ENCODE results near the gene DYNC1I2.

DYNC1I2 gene

DNA sequence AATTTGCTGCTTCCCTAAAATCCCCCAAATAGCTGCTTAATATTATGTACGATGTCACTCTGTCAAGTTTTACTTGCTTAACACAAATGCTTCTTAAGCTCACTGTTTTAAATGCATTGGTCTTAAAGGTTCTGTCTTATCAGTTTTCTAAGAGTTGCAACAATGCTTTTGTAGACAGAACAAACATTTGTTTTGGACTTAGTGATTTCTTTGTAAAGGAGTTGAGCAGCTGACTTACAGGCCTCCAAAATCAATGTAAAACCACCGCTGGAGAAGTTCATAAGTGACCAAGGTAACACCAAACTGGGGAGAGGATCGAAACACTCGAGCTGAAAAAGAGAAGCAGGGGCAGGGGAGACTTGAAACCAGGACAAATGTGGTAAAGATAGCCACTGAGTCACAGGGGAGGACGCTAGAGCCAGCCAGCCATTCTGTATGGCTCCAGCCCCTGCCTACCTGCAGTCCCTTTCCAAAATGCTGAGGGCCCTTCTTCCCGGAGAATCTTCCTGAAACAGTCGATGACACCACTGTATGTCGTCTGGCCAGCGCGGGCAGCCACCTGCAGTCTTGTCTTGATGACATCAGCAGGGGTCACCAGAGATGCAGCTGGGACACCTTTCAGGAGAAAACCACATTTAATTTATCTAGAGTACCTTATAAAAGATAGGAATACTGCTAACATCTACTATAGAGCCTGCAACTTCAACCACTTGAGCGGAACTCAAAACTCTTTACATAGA, 100.2 kb downstream of the DYNC1I2 start:
- Mint-ChIP-seq H3K36me3 (ENCODE audit: low read depth) (peaks cover 67% of the 10 kb centered on the region), H3K4me3 (no peak overlapping the region), H3K27me3 (no peaks in the 10 kb centered on the region), H3K4me1 (ENCODE audit: low read depth) (no peaks in the 10 kb centered on the region), H3K9me3 (no peaks in the 10 kb centered on the region), H3K27ac (no peak overlapping the region)

DNA sequence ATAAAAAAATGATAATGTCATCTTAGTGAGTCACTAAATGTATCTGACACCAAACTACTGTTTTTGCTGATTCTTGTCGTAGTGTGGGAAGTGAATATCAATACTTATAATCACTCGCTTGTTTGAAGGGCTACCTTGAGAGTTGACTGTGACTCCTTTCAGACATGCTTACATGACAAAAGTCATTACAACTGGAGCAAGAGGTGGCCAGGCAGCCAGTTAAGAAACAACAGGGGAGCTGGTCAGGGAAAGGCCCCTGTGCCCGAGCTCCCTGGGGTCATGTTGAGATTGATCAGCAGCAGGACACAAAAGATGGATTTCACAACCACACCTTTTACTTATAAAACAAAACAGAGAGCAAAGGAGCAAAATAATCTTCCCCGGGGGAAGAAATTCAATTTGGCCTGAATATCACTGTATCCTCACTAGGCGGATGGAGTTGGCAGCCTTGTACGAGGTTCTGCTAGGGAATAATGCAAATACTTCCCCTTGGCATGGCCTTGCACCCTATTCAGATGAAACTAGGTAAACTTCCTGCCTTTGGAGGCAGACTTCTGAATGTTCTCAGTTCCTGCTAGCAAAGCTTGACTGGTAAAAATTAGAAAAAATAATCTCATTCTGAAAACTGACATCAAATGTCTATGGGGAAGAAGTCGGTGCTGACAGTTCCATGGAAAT, 101.2 kb downstream of the DYNC1I2 start:
- Mint-ChIP-seq H3K4me1 (ENCODE audit: low read depth) (no peaks in the 10 kb centered on the region), H3K27me3 (no peaks in the 10 kb centered on the region), H3K36me3 (ENCODE audit: low read depth) (peaks cover 63% of the 10 kb centered on the region), H3K9me3 (no peaks in the 10 kb centered on the region), H3K4me3 (no peak overlapping the region), H3K27ac (no peak overlapping the region)

DNA sequence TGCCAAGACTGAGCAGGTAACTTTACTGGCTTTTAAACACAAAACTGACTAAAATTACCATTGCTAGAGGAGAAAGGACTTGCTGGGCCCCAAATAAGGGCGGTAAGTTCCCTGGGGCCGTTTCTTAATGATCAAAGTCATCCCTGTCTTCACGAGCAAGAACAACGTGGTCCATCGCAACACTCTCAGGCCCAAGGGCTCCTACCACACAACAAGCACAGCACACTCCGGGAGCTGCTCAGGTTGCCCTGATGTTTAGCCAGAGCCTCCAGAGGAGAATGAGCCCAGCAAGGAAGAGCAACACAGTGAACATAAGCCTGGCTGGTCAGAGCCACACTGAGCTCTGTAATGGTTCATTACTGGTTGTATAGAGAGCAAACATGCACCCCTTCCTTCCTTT, 102.7 kb downstream of the DYNC1I2 start:
- H3K36me3 Mint-ChIP-seq (ENCODE audit: low read depth): peaks cover 54% of the 10 kb centered on the region
- H3K4me1 Mint-ChIP-seq (ENCODE audit: low read depth): peaks cover 10% of the 10 kb centered on the region
- no peaks in the 10 kb centered on the region for H3K27me3 Mint-ChIP-seq
- no peak overlapping the region for H3K4me3 Mint-ChIP-seq
- H3K27ac Mint-ChIP-seq: no peak overlapping the region
- H3K9me3 Mint-ChIP-seq: no peaks in the 10 kb centered on the region

DNA sequence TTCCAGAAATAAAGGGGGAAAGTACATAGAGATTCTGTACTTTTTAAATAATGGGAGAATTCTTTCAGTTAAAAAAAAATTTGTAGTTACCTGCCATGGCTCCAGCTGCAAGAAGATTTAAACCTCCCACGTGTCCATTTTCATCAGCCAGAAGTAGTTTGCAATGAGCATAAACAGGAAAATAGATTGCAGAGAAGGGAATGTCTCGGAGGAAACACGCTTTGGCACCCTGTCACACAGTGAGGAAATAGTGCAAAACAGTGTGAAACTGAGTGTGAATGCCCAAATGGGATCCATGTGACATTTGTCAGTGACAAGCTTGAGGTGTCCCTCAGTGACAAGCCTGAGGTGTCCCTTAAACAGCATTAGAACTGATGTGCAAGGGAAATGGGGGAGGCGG, 104.1 kb downstream of the DYNC1I2 start:
- H3K27ac Mint-ChIP-seq: no peak overlapping the region
- H3K4me1 Mint-ChIP-seq (ENCODE audit: low read depth): peaks cover 13% of the 10 kb centered on the region
- peaks cover 49% of the 10 kb centered on the region for H3K36me3 Mint-ChIP-seq (ENCODE audit: low read depth)
- H3K27me3 Mint-ChIP-seq: no peaks in the 10 kb centered on the region
- H3K9me3 Mint-ChIP-seq: no peaks in the 10 kb centered on the region
- H3K4me3 Mint-ChIP-seq: no peak overlapping the region

DNA sequence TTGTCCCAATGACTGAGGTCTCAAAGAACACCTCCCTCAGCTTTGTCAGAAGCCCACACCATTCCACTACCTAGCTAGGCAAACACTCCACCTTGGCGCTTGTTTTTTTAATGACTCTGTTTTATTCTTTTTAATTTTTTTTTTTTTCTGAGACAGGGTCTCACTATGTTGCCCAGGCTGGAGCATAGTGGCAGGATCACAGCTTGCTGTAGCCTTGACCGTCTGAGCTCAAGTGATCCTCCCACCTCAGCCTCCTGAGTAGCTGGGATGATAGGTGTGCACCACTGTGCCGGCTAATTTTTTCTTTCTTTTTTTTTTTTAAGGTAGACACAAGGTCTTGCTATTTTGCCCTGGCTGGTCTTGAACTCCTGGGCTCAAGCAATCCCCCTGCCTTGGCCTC, 104.9 kb downstream of the DYNC1I2 start:
- no peaks in the 10 kb centered on the region for H3K27me3 Mint-ChIP-seq
- no peak overlapping the region for H3K4me3 Mint-ChIP-seq
- peaks cover 41% of the 10 kb centered on the region for H3K36me3 Mint-ChIP-seq (ENCODE audit: low read depth)
- no peaks in the 10 kb centered on the region for H3K9me3 Mint-ChIP-seq
- H3K27ac Mint-ChIP-seq: no peak overlapping the region
- peaks cover 13% of the 10 kb centered on the region for H3K4me1 Mint-ChIP-seq (ENCODE audit: low read depth)

DNA sequence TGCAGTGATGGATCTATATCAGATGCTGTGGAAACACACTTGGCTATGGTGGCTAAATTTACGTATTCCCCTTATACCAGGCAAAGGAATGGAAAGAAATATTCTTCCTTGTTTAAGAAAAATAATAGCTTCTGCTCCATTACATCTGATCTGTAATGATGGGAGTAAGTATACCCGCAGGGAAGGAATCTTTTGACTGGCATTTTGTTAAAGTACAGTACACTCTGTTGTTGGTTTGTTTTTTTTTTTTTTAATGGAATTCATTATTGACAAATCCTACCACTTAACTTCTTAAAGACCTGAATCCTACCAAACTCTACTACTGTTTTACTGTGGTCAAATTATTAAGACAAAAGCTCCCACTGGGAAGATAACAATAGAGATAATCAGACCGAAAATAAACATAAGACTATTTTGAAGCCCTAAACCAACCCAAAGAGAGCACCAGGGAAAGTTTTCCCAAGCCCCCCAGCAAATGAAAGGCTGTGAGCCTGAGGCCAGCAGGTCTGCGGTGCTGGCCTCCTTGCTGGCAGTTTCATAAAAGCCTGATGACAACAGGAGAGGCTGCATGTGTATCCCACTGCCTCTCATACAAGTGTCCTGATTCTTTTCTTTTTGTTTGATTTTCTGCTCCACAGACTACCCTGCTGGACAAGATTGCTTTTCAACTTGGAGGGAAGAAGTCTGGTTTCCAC, 105.8 kb downstream of the DYNC1I2 start:
- no peak overlapping the region for H3K27ac Mint-ChIP-seq
- H3K27me3 Mint-ChIP-seq: no peaks in the 10 kb centered on the region
- H3K36me3 Mint-ChIP-seq (ENCODE audit: low read depth): peaks cover 34% of the 10 kb centered on the region
- no peaks in the 10 kb centered on the region for H3K9me3 Mint-ChIP-seq
- no peak overlapping the region for H3K4me3 Mint-ChIP-seq
- H3K4me1 Mint-ChIP-seq (ENCODE audit: low read depth): peaks cover 13% of the 10 kb centered on the region

DNA sequence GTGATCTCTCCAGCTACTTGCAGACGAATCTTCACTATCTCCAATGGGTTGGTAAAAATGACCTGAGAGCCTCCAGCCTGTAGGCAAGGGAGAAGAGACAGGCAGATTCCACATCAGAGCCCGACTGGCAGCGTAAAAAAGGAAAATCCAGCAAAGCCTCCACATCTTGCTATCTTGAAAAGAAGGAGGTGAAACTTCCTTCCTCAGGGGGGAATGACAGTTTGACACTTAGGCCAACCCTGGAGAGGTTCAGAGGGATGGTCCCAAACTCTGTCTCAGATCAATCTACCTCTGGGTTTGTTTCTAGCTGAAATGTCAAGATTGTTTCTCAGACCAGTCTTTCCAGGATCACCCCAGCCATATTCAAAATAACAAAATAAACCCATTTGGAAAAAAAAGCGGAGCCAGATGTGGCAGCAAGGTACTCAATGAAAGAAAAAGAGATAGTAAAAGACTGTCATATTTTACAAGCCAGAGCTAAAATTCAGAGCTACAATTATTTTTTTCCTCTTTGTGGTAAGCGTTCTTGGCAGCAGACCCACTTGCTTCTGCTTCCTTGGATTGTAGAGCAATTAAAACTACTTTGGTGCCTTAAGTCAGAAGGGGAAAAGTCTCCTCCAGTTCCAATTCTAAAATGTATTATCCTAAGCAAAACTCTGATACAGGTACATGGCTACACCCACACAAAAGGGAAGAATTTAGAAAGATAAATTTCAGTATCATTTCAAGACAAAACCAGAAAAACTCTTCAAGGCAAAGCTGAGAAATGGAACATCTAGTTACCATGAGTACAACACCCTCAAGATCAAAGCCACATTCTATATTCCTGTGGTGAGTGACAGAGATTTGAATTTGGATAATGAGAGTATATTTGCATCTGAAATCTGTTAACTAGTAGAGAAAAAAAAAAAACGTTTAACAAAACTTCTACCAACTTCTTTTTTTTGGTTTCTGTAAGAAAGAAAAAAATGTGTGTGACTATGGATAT, 106.7 kb downstream of the DYNC1I2 start:
- H3K4me1 Mint-ChIP-seq (ENCODE audit: low read depth): peaks cover 13% of the 10 kb centered on the region
- H3K27me3 Mint-ChIP-seq: no peaks in the 10 kb centered on the region
- H3K4me3 Mint-ChIP-seq: no peak overlapping the region
- H3K27ac Mint-ChIP-seq: no peak overlapping the region
- H3K36me3 Mint-ChIP-seq (ENCODE audit: low read depth): peaks cover 26% of the 10 kb centered on the region
- H3K9me3 Mint-ChIP-seq: no peaks in the 10 kb centered on the region

DNA sequence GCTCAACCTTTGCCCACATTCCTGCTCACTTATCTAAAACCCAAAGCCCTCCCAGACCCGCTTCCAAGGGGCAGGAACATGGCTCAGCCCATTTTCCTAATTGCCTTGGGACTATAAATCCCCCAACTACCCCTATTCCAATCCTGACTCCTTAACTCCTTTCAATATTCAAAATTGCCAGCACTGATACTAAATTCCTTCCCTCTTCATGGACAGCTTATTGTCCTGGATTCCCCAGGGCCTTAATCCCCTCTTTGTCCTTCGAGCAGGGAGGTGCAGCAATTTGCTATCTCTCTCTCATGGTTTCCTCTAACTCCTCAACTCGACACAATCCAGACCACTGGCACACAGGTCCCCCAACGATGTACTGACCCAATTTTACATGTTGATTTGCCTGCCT, 107.6 kb downstream of the DYNC1I2 start:
- Mint-ChIP-seq H3K4me1 (ENCODE audit: low read depth) (peaks cover 13% of the 10 kb centered on the region), H3K27me3 (no peaks in the 10 kb centered on the region), H3K36me3 (ENCODE audit: low read depth) (peaks cover 25% of the 10 kb centered on the region), H3K4me3 (no peak overlapping the region), H3K9me3 (no peaks in the 10 kb centered on the region), H3K27ac (no peak overlapping the region)
